ENCODE results near the gene SEL1L3. TPM values are rescaled to one million over a fixed set of nuclear protein-coding genes. Genes with fewer than 3 reads are reported as not detected.

SEL1L3 gene
- total RNA-seq, 1 donor from 2014 or later = 3.2 TPM

DNA sequence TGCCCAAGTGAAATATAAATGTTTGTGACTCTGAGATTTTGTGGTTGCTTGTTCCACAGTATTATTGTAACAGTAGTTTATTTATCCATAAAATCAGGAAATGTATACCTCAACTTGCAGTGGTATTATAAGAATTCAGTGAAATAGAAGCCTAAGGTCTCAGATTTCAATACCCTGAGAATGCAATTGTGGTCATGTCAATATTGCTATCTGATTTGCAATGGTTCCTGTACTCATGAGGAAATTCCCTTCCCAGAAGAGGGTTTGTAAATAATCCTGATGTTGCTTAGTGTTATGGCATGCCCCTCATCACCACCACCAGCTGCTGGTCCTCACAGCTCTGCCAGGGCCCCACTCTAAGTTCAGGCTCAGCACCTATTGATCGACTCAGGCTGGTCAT, 139.4 kb downstream of the SEL1L3 start:
- TF ChIP-seq, protein P1, sequence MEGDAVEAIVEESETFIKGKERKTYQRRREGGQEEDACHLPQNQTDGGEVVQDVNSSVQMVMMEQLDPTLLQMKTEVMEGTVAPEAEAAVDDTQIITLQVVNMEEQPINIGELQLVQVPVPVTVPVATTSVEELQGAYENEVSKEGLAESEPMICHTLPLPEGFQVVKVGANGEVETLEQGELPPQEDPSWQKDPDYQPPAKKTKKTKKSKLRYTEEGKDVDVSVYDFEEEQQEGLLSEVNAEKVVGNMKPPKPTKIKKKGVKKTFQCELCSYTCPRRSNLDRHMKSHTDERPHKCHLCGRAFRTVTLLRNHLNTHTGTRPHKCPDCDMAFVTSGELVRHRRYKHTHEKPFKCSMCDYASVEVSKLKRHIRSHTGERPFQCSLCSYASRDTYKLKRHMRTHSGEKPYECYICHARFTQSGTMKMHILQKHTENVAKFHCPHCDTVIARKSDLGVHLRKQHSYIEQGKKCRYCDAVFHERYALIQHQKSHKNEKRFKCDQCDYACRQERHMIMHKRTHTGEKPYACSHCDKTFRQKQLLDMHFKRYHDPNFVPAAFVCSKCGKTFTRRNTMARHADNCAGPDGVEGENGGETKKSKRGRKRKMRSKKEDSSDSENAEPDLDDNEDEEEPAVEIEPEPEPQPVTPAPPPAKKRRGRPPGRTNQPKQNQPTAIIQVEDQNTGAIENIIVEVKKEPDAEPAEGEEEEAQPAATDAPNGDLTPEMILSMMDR (IDR thresholded peaks at IDR 0.05; ENCODE audit: borderline replicate concordance) = no peak
- H3K27me3 ChIP-seq (ENCODE audit: low read depth) = no peaks in the 10 kb centered on the region
- no peaks in the 10 kb centered on the region for H3K9me3 ChIP-seq (replicated peaks)
- H3K4me1 ChIP-seq = no peaks in the 10 kb centered on the region
- no peak for DNase-seq
- H3K36me3 ChIP-seq = no peaks in the 10 kb centered on the region
- intact Hi-C loops (cut with micrococcal nuclease) = no loop called here
- no peak overlapping the region for H3K4me3 ChIP-seq
- H3K27ac ChIP-seq (replicated peaks) = no peak overlapping the region

DNA sequence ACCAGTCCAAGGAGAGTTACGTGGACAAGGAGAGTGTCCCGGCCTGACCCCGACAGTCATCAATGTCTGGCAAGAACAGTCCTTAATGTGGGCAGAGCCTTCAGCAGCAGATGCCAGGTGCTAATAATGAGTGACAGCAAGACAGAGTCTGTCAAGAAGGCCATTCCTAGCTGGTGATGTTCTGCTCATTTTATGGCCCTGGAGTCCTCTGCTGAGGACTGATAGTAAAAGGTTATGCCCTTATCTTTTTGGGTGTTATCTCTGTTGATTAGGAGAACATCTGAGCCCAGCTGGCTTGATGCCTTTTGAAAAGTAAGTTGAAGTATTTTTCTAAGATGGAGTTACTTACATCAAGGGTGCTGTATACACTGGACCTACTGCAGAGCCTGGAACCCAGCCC, 139.8 kb downstream of the SEL1L3 start:
- no peak overlapping the region for H3K27ac ChIP-seq (replicated peaks)
- H3K4me1 ChIP-seq = no peaks in the 10 kb centered on the region
- H3K36me3 ChIP-seq = no peaks in the 10 kb centered on the region
- TF ChIP-seq, protein P1 (IDR thresholded peaks at IDR 0.05; ENCODE audit: borderline replicate concordance) = no peak
- no peak for DNase-seq
- intact Hi-C loops (cut with micrococcal nuclease) = no loop called here
- H3K4me3 ChIP-seq = no peak overlapping the region
- H3K9me3 ChIP-seq (replicated peaks) = no peaks in the 10 kb centered on the region
- H3K27me3 ChIP-seq (ENCODE audit: low read depth) = no peaks in the 10 kb centered on the region

- TF ChIP-seq, protein P1 (IDR thresholded peaks at IDR 0.05; ENCODE audit: borderline replicate concordance) = no peak
- no peaks in the 10 kb centered on the region for H3K36me3 ChIP-seq
- H3K9me3 ChIP-seq (replicated peaks) = no peaks in the 10 kb centered on the region
- H3K27me3 ChIP-seq (ENCODE audit: low read depth) = no peaks in the 10 kb centered on the region
- no peak for DNase-seq
- no peaks in the 10 kb centered on the region for H3K4me1 ChIP-seq
- no peak overlapping the region for H3K4me3 ChIP-seq
- H3K27ac ChIP-seq (replicated peaks) = no peak overlapping the region
- intact Hi-C loops (cut with micrococcal nuclease) = no loop called here
These were observed 149.0 kb downstream of the SEL1L3 start for GRCh38 chr4:25713812-25714211.

DNA sequence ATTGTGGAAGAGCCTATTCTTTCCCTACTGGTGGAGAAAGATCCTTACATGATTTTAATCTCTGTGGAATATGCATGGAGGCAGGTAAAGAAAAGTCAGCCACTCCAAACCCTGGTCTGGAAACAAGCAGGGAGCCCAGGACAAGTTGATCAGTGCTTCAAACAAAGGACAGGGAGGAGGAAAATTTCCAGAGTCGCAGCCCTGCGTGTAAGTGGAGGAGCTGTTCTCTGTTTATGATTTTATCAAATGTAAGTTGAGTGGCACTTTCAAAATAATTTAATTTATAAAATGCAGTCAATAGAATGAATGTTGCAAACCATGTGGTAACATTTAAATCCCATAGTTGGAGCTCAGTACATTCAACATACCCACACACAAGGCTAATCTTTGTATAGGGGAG, 150.2 kb downstream of the SEL1L3 start:
- H3K4me1 ChIP-seq = no peaks in the 10 kb centered on the region
- TF ChIP-seq, protein P1 (IDR thresholded peaks at IDR 0.05; ENCODE audit: borderline replicate concordance) = no peak
- no peaks in the 10 kb centered on the region for H3K36me3 ChIP-seq
- no peak overlapping the region for H3K27ac ChIP-seq (replicated peaks)
- H3K4me3 ChIP-seq = no peak overlapping the region
- no peaks in the 10 kb centered on the region for H3K27me3 ChIP-seq (ENCODE audit: low read depth)
- DNase-seq = no peak
- no peaks in the 10 kb centered on the region for H3K9me3 ChIP-seq (replicated peaks)
- intact Hi-C loops (cut with micrococcal nuclease) = no loop called here

DNA sequence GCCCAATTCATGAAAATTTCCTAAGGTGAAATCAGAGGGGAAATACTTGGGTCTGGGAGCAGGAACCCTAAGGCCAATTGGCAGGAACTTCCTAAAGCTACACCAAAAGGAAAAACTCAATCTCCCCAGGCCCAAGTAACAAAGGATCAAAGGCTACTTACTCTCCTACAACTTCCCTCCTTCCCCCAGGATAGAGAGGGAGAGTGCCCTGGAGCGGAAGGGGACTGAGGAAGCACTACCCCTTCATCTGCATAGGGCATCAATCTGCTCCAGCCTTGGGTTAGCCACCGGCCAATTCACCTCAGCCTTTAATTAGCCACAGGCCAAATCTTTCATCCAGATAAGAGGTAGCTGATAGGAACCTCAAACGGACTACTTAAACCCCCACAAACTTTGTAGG, 152.2 kb downstream of the SEL1L3 start:
- Histone ChIP-seq H3K27me3 (ENCODE audit: low read depth) (no peaks in the 10 kb centered on the region), H3K36me3 (no peaks in the 10 kb centered on the region), H3K4me3 (no peak overlapping the region), H3K9me3 (replicated peaks) (no peaks in the 10 kb centered on the region), H3K27ac (replicated peaks) (no peak overlapping the region), H3K4me1 (no peaks in the 10 kb centered on the region)
- intact Hi-C loops (cut with micrococcal nuclease) = no loop called here
- TF ChIP-seq, protein P1 (IDR thresholded peaks at IDR 0.05; ENCODE audit: borderline replicate concordance) = no peak
- no peak for DNase-seq

DNA sequence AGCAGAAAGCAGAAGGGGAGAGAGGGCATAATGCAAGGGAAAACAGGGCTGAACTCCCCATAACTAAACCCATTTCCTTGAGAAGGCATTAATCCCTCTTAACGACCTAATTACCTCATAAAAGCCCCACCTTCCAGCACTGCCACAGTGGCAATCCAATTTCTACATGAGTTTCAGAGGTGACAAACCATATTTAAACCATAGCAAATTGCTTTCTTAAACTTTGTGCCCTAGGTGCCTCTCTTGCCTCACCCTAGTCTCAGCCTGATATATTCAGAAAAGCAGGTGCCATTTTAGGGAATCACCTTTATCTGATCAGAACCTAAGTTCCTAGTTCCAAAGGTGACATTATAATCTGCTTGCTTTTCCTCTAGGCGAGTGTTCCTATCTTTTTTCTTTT, 158.3 kb downstream of the SEL1L3 start:
- peaks cover 8% of the 10 kb centered on the region for H3K4me1 ChIP-seq
- H3K4me3 ChIP-seq = no peak overlapping the region
- no peaks in the 10 kb centered on the region for H3K36me3 ChIP-seq
- peak overlapping the region; percentile 17 for H3K27ac ChIP-seq (replicated peaks)
- no peaks in the 10 kb centered on the region for H3K27me3 ChIP-seq (ENCODE audit: low read depth)
- no peak for DNase-seq
- peaks cover 4% of the 10 kb centered on the region for H3K9me3 ChIP-seq (replicated peaks)
- intact Hi-C loops (cut with micrococcal nuclease) = no loop called here
- TF ChIP-seq, protein P1 (IDR thresholded peaks at IDR 0.05; ENCODE audit: borderline replicate concordance) = no peak
